PC-3 (cell line): Measurements from ENCODE around the gene EPHB2. TPM values are rescaled to one million over a fixed set of nuclear protein-coding genes. Genes with fewer than 3 reads are reported as not detected.

ENCODE experiments used
- ATAC-seq: fragments of 200-7000 bp; cut with Tn5 transposase; 2 replicates; pipeline ENCODE4 v1.9.1; 2020; ENCODE audit warnings: mild to moderate bottlenecking, moderate library complexity
- BruUV-seq: library from RNA; stranded (reverse); fragments of 400-500 nt; replicated peaks from 2 replicates; lab custom pipeline; 2021; lab: Mats Ljungman, UMichigan
- CTCF ChIA-PET: fragments of 300-600 bp; sonication (Branson Sonifier 250); formaldehyde crosslinking; loops from one replicate; lab custom pipeline; 2022; ENCODE audit warnings: antibody characterized with exemption; lab: Charles Lee
- POLR2A ChIA-PET: fragments of 300-600 bp; sonication (Branson Sonifier 250); formaldehyde crosslinking; loops from one replicate; lab custom pipeline; 2022; ENCODE audit warnings: antibody characterized with exemption; ENCODE audit not compliant: unreplicated experiment; lab: Charles Lee
- DNase-seq: peaks from one replicate; pipeline ENCODE4 v3.0.0-alpha.2; 2015
- H2AFZ ChIP-seq: fragments of 300-600 bp; sonication (generic); 2 replicates; pipeline ENCODE4 v1.6.0; 2016; ENCODE audit warnings: antibody characterized with exemption, low read length
- H3F3A ChIP-seq: fragments of 300-600 bp; sonication (generic); one replicate; pipeline ENCODE4 v1.6.0; 2017; ENCODE audit warnings: antibody characterized with exemption, low read length, control low read depth, mild to moderate bottlenecking; ENCODE audit not compliant: unreplicated experiment
- H3K27ac ChIP-seq: fragments of 300-600 bp; sonication (generic); 2 replicates; pipeline ENCODE4 v1.5.1; 2016; ENCODE audit warnings: mild to moderate bottlenecking, low read length
- H3K27me3 ChIP-seq: fragments of 300-600 bp; sonication (generic); 2 replicates; pipeline ENCODE4 v1.6.1; 2016; ENCODE audit warnings: low read length, mixed read lengths
- H3K36me3 ChIP-seq: fragments of 300-600 bp; sonication (generic); 2 replicates; pipeline ENCODE4 v1.6.1; 2016; ENCODE audit warnings: low read depth, mixed run types, low read length, mixed read lengths
- H3K4me1 ChIP-seq: fragments of 300-600 bp; sonication (generic); 2 replicates; pipeline ENCODE4 v1.5.1; 2016; ENCODE audit warnings: low read length; ENCODE audit not compliant: insufficient read depth
- H3K4me2 ChIP-seq: fragments of 300-600 bp; sonication (generic); 2 replicates; pipeline ENCODE4 v1.6.0; 2016; ENCODE audit warnings: low read length
- H3K4me3 ChIP-seq: fragments of 300-600 bp; sonication (generic); 2 replicates; pipeline ENCODE4 v1.5.1; 2016; ENCODE audit warnings: mild to moderate bottlenecking, low read length, mixed read lengths
- H3K79me2 ChIP-seq: fragments of 300-600 bp; sonication (generic); 2 replicates; pipeline ENCODE4 v1.6.1; 2017; ENCODE audit warnings: low read length, mixed read lengths
- H3K9ac ChIP-seq: fragments of 300-600 bp; sonication (generic); 2 replicates; pipeline ENCODE4 v1.6.0; 2016; ENCODE audit warnings: mild to moderate bottlenecking, low read length
- H3K9me2 ChIP-seq: fragments of 300-600 bp; sonication (generic); replicated peaks from 2 replicates; pipeline ENCODE4 v1.6.1; 2016; ENCODE audit warnings: mixed run types, low read length, mixed read lengths
- H3K9me3 ChIP-seq: fragments of 300-600 bp; sonication (generic); 2 replicates; pipeline ENCODE4 v1.6.1; 2016; ENCODE audit warnings: low read length, mixed read lengths
- H4K20me1 ChIP-seq: fragments of 300-600 bp; sonication (generic); 2 replicates; pipeline ENCODE4 v1.6.1; 2016; ENCODE audit warnings: low read length, mixed read lengths
- EZH2 ChIP-seq: fragments of 300-600 bp; sonication (generic); IDR thresholded peaks from one replicate; pipeline ENCODE4 v1.6.1; 2017; ENCODE audit warnings: antibody characterized with exemption, mild to moderate bottlenecking, low read length; ENCODE audit not compliant: unreplicated experiment
- EZH2phosphoT487 ChIP-seq: fragments of 300-600 bp; sonication (generic); IDR thresholded peaks from 2 replicates; pipeline ENCODE4 v1.6.1; 2018; ENCODE audit warnings: mild to moderate bottlenecking, antibody characterized with exemption, low read length, borderline replicate concordance
- intact Hi-C: fragments of 100-400 bp; cut with micrococcal nuclease; formaldehyde crosslinking; loops from 2 replicates; pipeline ENCODE4 v1.9.0; 2023
- total RNA-seq: library from RNA; depleted of rRNA; stranded (reverse); fragments of >200 nt; gene quantifications from 2 replicates; pipeline ENCODE4 v1.2.3, GENCODE V29; 2014
- TF ChIP-seq, protein P1 (sequence below): fragments of 300-600 bp; sonication (generic); conservative IDR thresholded peaks from 2 replicates; pipeline ENCODE4 v1.5.1; 2017; ENCODE audit warnings: antibody characterized with exemption, low read depth, mild to moderate bottlenecking, low read length

Gene EPHB2
- total RNA-seq, 1 experiment from 2014 or later, result 23.2 TPM

DNA sequence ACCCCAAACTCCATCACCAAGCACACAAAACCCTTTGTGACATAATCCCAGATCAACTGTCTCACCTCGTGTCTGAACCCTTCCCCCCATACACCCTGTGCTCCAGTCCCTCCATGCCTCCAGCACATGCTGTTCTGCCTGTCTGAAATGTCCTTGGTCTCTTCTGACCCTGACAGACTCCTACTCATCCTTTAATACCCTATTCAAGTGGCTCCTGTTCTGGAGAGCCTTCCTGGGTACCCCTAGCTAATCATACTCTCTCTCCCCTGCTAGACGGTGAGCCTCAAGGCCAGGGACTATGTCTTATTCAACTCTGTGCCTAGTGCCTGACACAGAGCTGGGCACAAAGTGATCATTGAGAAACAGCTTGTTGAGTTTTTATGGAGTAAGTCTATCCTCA lies 137.1 kb downstream of the EPHB2 start:
- Histone ChIP-seq H3K9ac (no peak overlapping the region), H3K27me3 (no peaks in the 10 kb centered on the region), H3K9me3 (no peaks in the 10 kb centered on the region), H3K79me2 (no peaks in the 10 kb centered on the region), H3F3A (no peaks in the 10 kb centered on the region), H3K4me2 (no peak overlapping the region), H4K20me1 (no peaks in the 10 kb centered on the region), H3K9me2 (no peaks in the 10 kb centered on the region), H3K27ac (no peak overlapping the region), H2AFZ (no peak overlapping the region), H3K36me3 (no peaks in the 10 kb centered on the region), H3K4me3 (no peak overlapping the region), H3K4me1 (no peaks in the 10 kb centered on the region)
- POLR2A ChIA-PET, result no interaction called here
- no TSS peak for BruUV-seq
- TF ChIP-seq EZH2phosphoT487, result no peak
- TF ChIP-seq, protein P1, sequence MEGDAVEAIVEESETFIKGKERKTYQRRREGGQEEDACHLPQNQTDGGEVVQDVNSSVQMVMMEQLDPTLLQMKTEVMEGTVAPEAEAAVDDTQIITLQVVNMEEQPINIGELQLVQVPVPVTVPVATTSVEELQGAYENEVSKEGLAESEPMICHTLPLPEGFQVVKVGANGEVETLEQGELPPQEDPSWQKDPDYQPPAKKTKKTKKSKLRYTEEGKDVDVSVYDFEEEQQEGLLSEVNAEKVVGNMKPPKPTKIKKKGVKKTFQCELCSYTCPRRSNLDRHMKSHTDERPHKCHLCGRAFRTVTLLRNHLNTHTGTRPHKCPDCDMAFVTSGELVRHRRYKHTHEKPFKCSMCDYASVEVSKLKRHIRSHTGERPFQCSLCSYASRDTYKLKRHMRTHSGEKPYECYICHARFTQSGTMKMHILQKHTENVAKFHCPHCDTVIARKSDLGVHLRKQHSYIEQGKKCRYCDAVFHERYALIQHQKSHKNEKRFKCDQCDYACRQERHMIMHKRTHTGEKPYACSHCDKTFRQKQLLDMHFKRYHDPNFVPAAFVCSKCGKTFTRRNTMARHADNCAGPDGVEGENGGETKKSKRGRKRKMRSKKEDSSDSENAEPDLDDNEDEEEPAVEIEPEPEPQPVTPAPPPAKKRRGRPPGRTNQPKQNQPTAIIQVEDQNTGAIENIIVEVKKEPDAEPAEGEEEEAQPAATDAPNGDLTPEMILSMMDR, result no peak
- TF ChIP-seq EZH2, result no peak
- CTCF ChIA-PET, result no interaction called here
- intact Hi-C loops, result no loop called here
- ATAC-seq (no peak), DNase-seq (no peak)

DNA sequence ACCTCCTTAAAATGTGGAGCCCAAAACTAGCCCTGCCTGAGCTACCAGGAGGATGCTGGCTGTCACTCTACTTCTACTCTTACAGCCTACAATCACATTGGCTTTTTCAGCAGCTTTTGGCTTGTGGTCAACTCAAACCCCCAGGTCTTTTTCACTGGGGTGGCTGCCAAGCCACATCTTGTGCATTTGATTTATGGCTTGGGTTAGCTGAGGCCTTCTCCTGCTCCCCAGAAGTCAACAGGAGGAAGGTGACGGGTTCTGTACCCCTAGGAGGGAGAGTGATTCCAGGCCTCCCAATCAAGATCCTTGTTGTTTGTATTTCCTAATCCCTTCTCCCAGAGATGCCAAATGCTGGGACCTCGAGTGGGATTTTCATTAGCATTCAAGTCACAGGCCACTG lies 137.8 kb downstream of the EPHB2 start:
- POLR2A ChIA-PET, result no interaction called here
- Histone ChIP-seq H3K27ac (no peak overlapping the region), H3K4me2 (no peak overlapping the region), H3K9me3 (no peaks in the 10 kb centered on the region), H4K20me1 (no peaks in the 10 kb centered on the region), H2AFZ (no peak overlapping the region), H3K4me3 (no peak overlapping the region), H3K9me2 (no peaks in the 10 kb centered on the region), H3K36me3 (no peaks in the 10 kb centered on the region), H3K9ac (no peak overlapping the region), H3K27me3 (no peaks in the 10 kb centered on the region), H3F3A (no peaks in the 10 kb centered on the region), H3K79me2 (no peaks in the 10 kb centered on the region), H3K4me1 (no peaks in the 10 kb centered on the region)
- intact Hi-C loops, result no loop called here
- DNase-seq (no peak), ATAC-seq (no peak)
- no TSS peak for BruUV-seq
- TF ChIP-seq, protein P1, result no peak
- no peak for TF ChIP-seq EZH2phosphoT487
- no peak for TF ChIP-seq EZH2
- CTCF ChIA-PET, result no interaction called here

GRCh38 chr1:22849770-22850169 lies 139.1 kb downstream of the EPHB2 start:
- no peak for TF ChIP-seq EZH2phosphoT487
- TF ChIP-seq EZH2, result no peak
- TF ChIP-seq, protein P1, result no peak
- H3K4me1 ChIP-seq, result no peaks in the 10 kb centered on the region
- DNase-seq (no peak), ATAC-seq (no peak)
- H3K36me3 ChIP-seq, result no peaks in the 10 kb centered on the region
- no peak overlapping the region for H3K27ac ChIP-seq
- no peaks in the 10 kb centered on the region for H3K27me3 ChIP-seq
- no peaks in the 10 kb centered on the region for H3K79me2 ChIP-seq
- no peak overlapping the region for H3K4me3 ChIP-seq
- no peaks in the 10 kb centered on the region for H3K9me2 ChIP-seq
- H2AFZ ChIP-seq, result no peak overlapping the region
- BruUV-seq, result no TSS peak
- H3F3A ChIP-seq, result no peaks in the 10 kb centered on the region
- H3K9ac ChIP-seq, result no peak overlapping the region
- ChIA-PET POLR2A (no interaction called here), CTCF (no interaction called here)
- intact Hi-C loops, result no loop called here
- no peaks in the 10 kb centered on the region for H4K20me1 ChIP-seq
- no peak overlapping the region for H3K4me2 ChIP-seq
- no peaks in the 10 kb centered on the region for H3K9me3 ChIP-seq
